T-cell (primary cell): ENCODE results near the gene WFS1. TPM values are rescaled to one million over a fixed set of nuclear protein-coding genes. Genes with fewer than 3 reads are reported as not detected.

Experiments
- ATAC-seq, 4 experiments: fragments of 200-7000 bp in 3 of 4; fragments of 150-1000 bp in 1 of 4; cut with Tn5 transposase; replicated peaks in 1 of 4; 1 replicate in 3 of 4; 2 replicates in 1 of 4; pipeline ENCODE4 v1.10.0; 2021; ENCODE audit warnings: moderate library complexity in 3 of 4, mild to moderate bottlenecking in 2 of 4, moderate number of reproducible peaks in 1 of 4
- CTCF ChIA-PET, 2 donors: fragments of 300-600 bp; sonication (Branson Sonifier 250); formaldehyde crosslinking; loops; one replicate each; lab custom pipeline; 2022; ENCODE audit warnings: antibody characterized with exemption in 2 of 2; lab: Charles Lee
- POLR2A ChIA-PET, 2 donors: fragments of 300-600 bp; sonication (Branson Sonifier 250); formaldehyde crosslinking; loops; one replicate each; lab custom pipeline; 2022; ENCODE audit warnings: antibody characterized with exemption in 2 of 2; lab: Charles Lee
- DNase-seq, 35 experiments: peaks; one replicate each; pipeline versions ENCODE4 v3.0.0 to v3.0.0-alpha.2; 2013 to 2023
- H3K27ac ChIP-seq: one replicate; pipeline ENCODE4 v1.5.1; 2013; ENCODE audit warnings: low read length
- H3K27me3 ChIP-seq, 2 experiments: replicated peaks in 1 of 2; 1 replicate in 1 of 2; 2 replicates in 1 of 2; pipeline versions ENCODE4 v1.6.1 to v1.7.0; 2013; ENCODE audit warnings: low read length in 1 of 2, mixed read lengths in 1 of 2; ENCODE audit not compliant: control insufficient read depth in 2 of 2, insufficient read depth in 2 of 2; ENCODE audit errors: extremely low read depth in 1 of 2
- H3K36me3 ChIP-seq, 2 donors: 1 replicate in 1 of 2; 2 replicates in 1 of 2; pipeline versions ENCODE4 v1.6.1 to v1.7.0; 2013; ENCODE audit warnings: low read length in 1 of 2; ENCODE audit not compliant: control insufficient read depth in 2 of 2, insufficient read depth in 1 of 2; ENCODE audit errors: extremely low read depth in 1 of 2
- H3K4me1 ChIP-seq, 2 experiments: 1 replicate in 1 of 2; 2 replicates in 1 of 2; pipeline versions ENCODE4 v1.6.1 to v1.7.0; 2013; ENCODE audit warnings: low read length in 2 of 2, mixed read lengths in 1 of 2; ENCODE audit not compliant: insufficient read depth in 2 of 2, control insufficient read depth in 1 of 2; ENCODE audit errors: extremely low read depth in 1 of 2
- H3K4me3 ChIP-seq, 2 donors: 1 replicate in 1 of 2; 2 replicates in 1 of 2; pipeline versions ENCODE4 v1.5.1 to v1.7.0; 2013; ENCODE audit warnings: mild to moderate bottlenecking in 2 of 2, low read length in 1 of 2, moderate library complexity in 1 of 2; ENCODE audit not compliant: control insufficient read depth in 1 of 2; ENCODE audit errors: extremely low read depth in 1 of 2
- H3K9me3 ChIP-seq: 2 replicates; pipeline ENCODE4 v1.7.0; 2013
- H3K27ac Mint-ChIP-seq, 2 donors: one replicate each; pipeline ENCODE4 v1.8.0; 2020 to 2021; ENCODE audit warnings: mild to moderate bottlenecking in 2 of 2, mixed read lengths in 2 of 2
- H3K27me3 Mint-ChIP-seq, 2 donors: one replicate each; pipeline ENCODE4 v1.8.0; 2021 to 2022; ENCODE audit warnings: mixed read lengths in 2 of 2
- H3K36me3 Mint-ChIP-seq: one replicate; pipeline ENCODE4 v1.8.0; 2021; ENCODE audit warnings: mixed read lengths
- H3K4me1 Mint-ChIP-seq, 3 donors: one replicate each; pipeline ENCODE4 v1.8.0; 2020 to 2022; ENCODE audit warnings: mixed read lengths in 3 of 3, mild to moderate bottlenecking in 1 of 3
- H3K4me3 Mint-ChIP-seq, 3 donors: one replicate each; pipeline ENCODE4 v1.8.0; 2020 to 2022; ENCODE audit warnings: mild to moderate bottlenecking in 3 of 3, mixed read lengths in 3 of 3, moderate library complexity in 3 of 3
- H3K9me3 Mint-ChIP-seq, 3 donors: one replicate each; pipeline ENCODE4 v1.8.0; 2020 to 2022; ENCODE audit warnings: mixed read lengths in 3 of 3
- WGBS: methylation state at CpG from one replicate; pipeline ENCODE4 v1.1.5; 2013; ENCODE audit warnings: missing lambda C conversion rate; ENCODE audit not compliant: insufficient coverage; 5-methylcytosine and 5-hydroxymethylcytosine counted together
- total RNA-seq, 35 experiments: library from RNA in 6 of 35; stranded (reverse) in 6 of 35; fragments of 120-200 nt in 1 of 35; gene quantifications; one replicate each; pipeline versions ENCODE4 v1.2.1 to v1.2.4 and lab custom pipeline; 2013 to 2026

The WFS1 gene
- total RNA-seq, 5 donors from 2014 or later (not counting 1 experiment from before 2014, with no cell fraction given), result 3.2 to 6.2 (median 5.1) TPM

- H3K27ac Mint-ChIP-seq, result no peak overlapping the region
- H3K36me3 Mint-ChIP-seq, result no peaks in the 10 kb centered on the region
- ATAC-seq, result no peak
- Histone ChIP-seq H3K27ac (no peak overlapping the region), H3K27me3 (peaks cover 5 to 61% of the 10 kb centered on the region in 2 experiments), H3K4me1 (peaks cover 0 to 6% of the 10 kb centered on the region in 2 experiments), H3K9me3 (peaks cover 3% of the 10 kb centered on the region), H3K4me3 (no peak overlapping the region), H3K36me3 (no peaks in the 10 kb centered on the region)
- peak in 2 of 35 experiments; percentile 14 to 26 for DNase-seq
- H3K4me1 Mint-ChIP-seq, result peaks cover 0 to 2% (median 0%) of the 10 kb centered on the region in 3 donors
- H3K9me3 Mint-ChIP-seq, result peaks cover 0 to 2% (median 0%) of the 10 kb centered on the region in 3 donors
- ChIA-PET CTCF (no interaction called here), POLR2A (no interaction called here)
- H3K4me3 Mint-ChIP-seq, result no peak overlapping the region
- H3K27me3 Mint-ChIP-seq, result peaks cover 29 to 53% of the 10 kb centered on the region in 2 donors
- 63% methylated on average over 5 of the region's 7 CpGs for WGBS
Observed at GRCh38 chr4:6225469-6225868, 44.2 kb upstream of the WFS1 start.

- H3K4me1 Mint-ChIP-seq, result peaks cover 0 to 2% (median 0%) of the 10 kb centered on the region in 3 donors
- ChIA-PET CTCF (no interaction called here), POLR2A (no interaction called here)
- H3K9me3 ChIP-seq, result peaks cover 3% of the 10 kb centered on the region
- 100% methylated on average over 2 of the region's 7 CpGs for WGBS
- H3K9me3 Mint-ChIP-seq, result peaks cover 0 to 2% (median 0%) of the 10 kb centered on the region in 3 donors
- peaks cover 5 to 51% of the 10 kb centered on the region in 2 experiments for H3K27me3 ChIP-seq
- no peak overlapping the region for H3K27ac ChIP-seq
- no peaks in the 10 kb centered on the region for H3K36me3 Mint-ChIP-seq
- no peak overlapping the region for H3K4me3 Mint-ChIP-seq
- no peak for DNase-seq
- H3K27me3 Mint-ChIP-seq, result peaks cover 21 to 43% of the 10 kb centered on the region in 2 donors
- H3K4me3 ChIP-seq, result no peak overlapping the region
- H3K4me1 ChIP-seq, result peaks cover 0 to 5% of the 10 kb centered on the region in 2 experiments
- H3K36me3 ChIP-seq, result no peaks in the 10 kb centered on the region
- no peak for ATAC-seq
- H3K27ac Mint-ChIP-seq, result no peak overlapping the region
Observed at GRCh38 chr4:6226506-6226905, 43.1 kb upstream of the WFS1 start.

- ChIA-PET CTCF (no interaction called here), POLR2A (no interaction called here)
- H3K36me3 ChIP-seq, result no peaks in the 10 kb centered on the region
- H3K9me3 Mint-ChIP-seq, result no peaks in the 10 kb centered on the region
- no peak overlapping the region for H3K27ac ChIP-seq
- peaks cover 0 to 3% of the 10 kb centered on the region in 2 experiments for H3K4me1 ChIP-seq
- 82% methylated on average over 8 of the region's 12 CpGs for WGBS
- DNase-seq, result peak in 1 of 35 experiments; percentile 3
- peaks cover under 1% of the 10 kb centered on the region for H3K9me3 ChIP-seq
- H3K27me3 ChIP-seq, result peaks cover 5 to 45% of the 10 kb centered on the region in 2 experiments
- H3K4me3 ChIP-seq, result no peak overlapping the region
- H3K4me1 Mint-ChIP-seq, result no peaks in the 10 kb centered on the region
- no peaks in the 10 kb centered on the region for H3K36me3 Mint-ChIP-seq
- peaks cover 19 to 38% of the 10 kb centered on the region in 2 donors for H3K27me3 Mint-ChIP-seq
- no peak overlapping the region for H3K27ac Mint-ChIP-seq
- H3K4me3 Mint-ChIP-seq, result no peak overlapping the region
- ATAC-seq, result no peak
Observed at GRCh38 chr4:6227412-6228157, 42.1 kb upstream of the WFS1 start.

GRCh38 chr4:6228158-6229067, 41.2 kb upstream of the WFS1 start:
- H3K27me3 ChIP-seq, result peaks cover 0 to 37% of the 10 kb centered on the region in 2 experiments
- ATAC-seq (no peak), DNase-seq (no peak)
- Mint-ChIP-seq H3K9me3 (no peaks in the 10 kb centered on the region), H3K4me1 (no peaks in the 10 kb centered on the region), H3K27me3 (peaks cover 11 to 32% of the 10 kb centered on the region in 2 donors), H3K36me3 (no peaks in the 10 kb centered on the region), H3K27ac (no peak overlapping the region), H3K4me3 (no peak overlapping the region)
- no peak overlapping the region for H3K27ac ChIP-seq
- POLR2A ChIA-PET, result no interaction called here
- 81% methylated on average over 10 of the region's 16 CpGs for WGBS
- no peaks in the 10 kb centered on the region for H3K36me3 ChIP-seq
- H3K4me3 ChIP-seq, result no peak overlapping the region
- peaks cover 0 to 3% of the 10 kb centered on the region in 2 experiments for H3K4me1 ChIP-seq
- H3K9me3 ChIP-seq, result no peaks in the 10 kb centered on the region
- CTCF ChIA-PET, result no interaction called here

GRCh38 chr4:6229095-6229494, 40.6 kb upstream of the WFS1 start:
- POLR2A ChIA-PET, result no interaction called here
- CTCF ChIA-PET, result no interaction called here

More at GRCh38 chr4:6229095-6229494, 40.6 kb upstream of the WFS1 start:
- Histone ChIP-seq H3K4me1 (peaks cover 0 to 3% of the 10 kb centered on the region in 2 experiments), H3K27ac (no peak overlapping the region), H3K9me3 (no peaks in the 10 kb centered on the region), H3K36me3 (no peaks in the 10 kb centered on the region), H3K27me3 (peaks cover 0 to 35% of the 10 kb centered on the region in 2 experiments), H3K4me3 (no peak overlapping the region)
- Mint-ChIP-seq H3K27ac (no peak overlapping the region), H3K4me3 (no peak overlapping the region), H3K9me3 (no peaks in the 10 kb centered on the region), H3K27me3 (peaks cover 5 to 28% of the 10 kb centered on the region in 2 donors), H3K4me1 (no peaks in the 10 kb centered on the region), H3K36me3 (no peaks in the 10 kb centered on the region)
- ATAC-seq, result no peak
- WGBS, result 85% methylated on average over 6 of the region's 7 CpGs
- DNase-seq, result no peak
